Lower leg skin (tissue), 4 donors: ENCODE data around the gene KTN1. TPM values are rescaled to one million over a fixed set of nuclear protein-coding genes. Genes with fewer than 3 reads are reported as not detected.

Experiments
- DNase-seq, 2 donors: peaks; one replicate each; pipeline ENCODE4 v3.0.0-alpha.2; 2019; ENCODE audit warnings: low spot score in 2 of 2
- H3K4me3 ChIP-seq: fragments of 200-600 bp; sonication (generic); 2 replicates; pipeline ENCODE4 v1.5.1; 2017; ENCODE audit warnings: mild to moderate bottlenecking, low read depth; ENCODE audit not compliant: poor library complexity, severe bottlenecking
- CTCF ChIP-seq, 3 donors: fragments of 450-650 bp; IDR thresholded peaks; one replicate each; pipeline ENCODE4 v1.5.1; 2016; ENCODE audit warnings: antibody characterized with exemption in 3 of 3, mild to moderate bottlenecking in 3 of 3, moderate library complexity in 2 of 3
- POLR2A ChIP-seq, 2 donors: fragments of 450-650 bp; IDR thresholded peaks; one replicate each; pipeline ENCODE4 v1.6.1; 2016 to 2017; ENCODE audit warnings: antibody characterized with exemption in 2 of 2, mild to moderate bottlenecking in 1 of 2, moderate library complexity in 1 of 2
- WGBS, 2 donors: methylation state at CpG; one replicate each; pipeline ENCODE4 v1.1.5; 2018; 5-methylcytosine and 5-hydroxymethylcytosine counted together
- intact Hi-C: fragments of 100-400 bp; cut with DNase I; formaldehyde crosslinking; loops from one replicate; pipeline ENCODE4 v1.15.0; 2023; ENCODE audit warnings: low total_unique reads
- total RNA-seq, 4 donors: library from RNA; depleted of rRNA; stranded (reverse); fragments of >200 nt; gene quantifications; one replicate each; pipeline ENCODE4 v1.1.0, GENCODE V29; 2016

Gene KTN1
- total RNA-seq, 4 donors from 2014 or later: 97.7 to 117 (median 106) TPM

- no peak for DNase-seq
- intact Hi-C loops: no loop called here
- H3K4me3 ChIP-seq: no peak overlapping the region
- TF ChIP-seq POLR2A (IDR thresholded peaks at IDR 0.05) (no peak), CTCF (IDR thresholded peaks at IDR 0.05) (no peak)
- WGBS, 2 donors: 62 to 92% methylated on average over 1 of the region's 1 CpG
These were observed 141.3 kb downstream of the KTN1 start for GRCh38 chr14:55721353-55721752.

GRCh38 chr14:55722054-55722453 is 142.0 kb downstream of the KTN1 start:
- TF ChIP-seq CTCF (IDR thresholded peaks at IDR 0.05) (no peak), POLR2A (IDR thresholded peaks at IDR 0.05) (no peak)
- DNase-seq: no peak
- WGBS, 2 donors: 85 to 92% methylated on average over 5 of the region's 5 CpGs
- intact Hi-C loops: no loop called here
- H3K4me3 ChIP-seq: no peak overlapping the region

- intact Hi-C loops: no loop called here
- WGBS, 2 donors: 90 to 97% methylated on average over 1 of the region's 1 CpG
These were observed 144.7 kb downstream of the KTN1 start for GRCh38 chr14:55724736-55725135.

GRCh38 chr14:55730592-55731310 is 150.7 kb downstream of the KTN1 start:
- H3K4me3 ChIP-seq: no peak overlapping the region
- intact Hi-C loops: no loop called here
- no peak for DNase-seq
- TF ChIP-seq CTCF (IDR thresholded peaks at IDR 0.05) (no peak), POLR2A (IDR thresholded peaks at IDR 0.05) (no peak)

More at GRCh38 chr14:55724736-55725135, 144.7 kb downstream of the KTN1 start:
- DNase-seq: no peak
- H3K4me3 ChIP-seq: no peak overlapping the region
- no peak for TF ChIP-seq CTCF (IDR thresholded peaks at IDR 0.05)
- TF ChIP-seq POLR2A (IDR thresholded peaks at IDR 0.05): no peak

GRCh38 chr14:55731311-55731872 is 151.4 kb downstream of the KTN1 start:
- no peak overlapping the region for H3K4me3 ChIP-seq
- intact Hi-C loops: no loop called here
- WGBS, 2 donors: 86 to 91% methylated on average over 4 of the region's 4 CpGs
- TF ChIP-seq CTCF (IDR thresholded peaks at IDR 0.05) (no peak), POLR2A (IDR thresholded peaks at IDR 0.05) (no peak)
- no peak for DNase-seq
